Mononuclear cell (primary cell): Measurements from ENCODE around the gene HTR7. TPM values are rescaled to one million over a fixed set of nuclear protein-coding genes. Genes with fewer than 3 reads are reported as not detected.
"Not testable (repeated sequence)": the region's sequence is repeated elsewhere in the genome, so short reads cannot be mapped to it uniquely, and the experiment has no call there.

ENCODE experiments used
- H3K27me3 ChIP-seq: 2 replicates; pipeline ENCODE4 v1.6.0; 2011; ENCODE audit warnings: low read length, control low read depth; ENCODE audit not compliant: insufficient read depth
- H3K4me1 ChIP-seq: 2 replicates; pipeline ENCODE4 v1.5.1; 2011; ENCODE audit warnings: mild to moderate bottlenecking, low read length, control low read depth; ENCODE audit not compliant: insufficient read depth
- H3K4me3 ChIP-seq: 2 replicates; pipeline ENCODE4 v1.5.1; 2011; ENCODE audit warnings: mild to moderate bottlenecking, low read length, moderate library complexity
- H3K9me3 ChIP-seq: 2 replicates; pipeline ENCODE4 v1.5.1; 2011; ENCODE audit warnings: low read depth, mild to moderate bottlenecking, control low read depth, low read length
- total RNA-seq: library from RNA; depleted of rRNA; stranded (reverse); fragments of >200 nt; gene quantifications from one replicate; pipeline ENCODE4 v1.2.3, GENCODE V29; 2012

The HTR7 gene
- total RNA-seq, 1 donor = 2.1 TPM

- Histone ChIP-seq H3K4me3 (no peak overlapping the region), H3K27me3 (no peaks in the 10 kb centered on the region), H3K9me3 (no peaks in the 10 kb centered on the region), H3K4me1 (no peaks in the 10 kb centered on the region)
Measured at GRCh38 chr10:90837486-90837885, 20.4 kb downstream of the HTR7 start.

DNA sequence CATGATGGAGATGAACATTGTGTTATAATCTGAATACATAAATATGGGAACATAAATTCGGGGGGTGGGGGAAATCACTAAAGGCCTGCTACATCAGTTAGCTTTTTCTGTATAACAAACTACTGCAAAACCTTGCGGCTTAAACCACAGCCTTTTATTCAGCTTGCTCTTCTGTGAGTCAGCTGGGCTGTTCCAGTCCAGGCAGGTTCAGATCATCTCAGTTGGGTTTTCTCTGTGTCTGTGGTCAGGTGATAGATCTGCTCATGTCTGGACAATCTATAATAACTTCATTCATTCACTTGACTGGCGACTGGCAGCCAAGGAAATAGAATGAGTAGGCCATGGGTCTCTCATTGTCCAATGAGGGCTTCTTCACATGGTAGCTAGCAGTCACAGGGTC is 23.5 kb downstream of the HTR7 start:
- Histone ChIP-seq H3K27me3 (no peaks in the 10 kb centered on the region), H3K9me3 (no peaks in the 10 kb centered on the region), H3K4me1 (no peaks in the 10 kb centered on the region), H3K4me3 (no peak overlapping the region)

GRCh38 chr10:90832111-90832510 is 25.7 kb downstream of the HTR7 start:
- peaks cover 3% of the 10 kb centered on the region for H3K27me3 ChIP-seq
- H3K9me3 ChIP-seq = no peaks in the 10 kb centered on the region
- H3K4me1 ChIP-seq = no peaks in the 10 kb centered on the region
- H3K4me3 ChIP-seq = no peak overlapping the region

DNA sequence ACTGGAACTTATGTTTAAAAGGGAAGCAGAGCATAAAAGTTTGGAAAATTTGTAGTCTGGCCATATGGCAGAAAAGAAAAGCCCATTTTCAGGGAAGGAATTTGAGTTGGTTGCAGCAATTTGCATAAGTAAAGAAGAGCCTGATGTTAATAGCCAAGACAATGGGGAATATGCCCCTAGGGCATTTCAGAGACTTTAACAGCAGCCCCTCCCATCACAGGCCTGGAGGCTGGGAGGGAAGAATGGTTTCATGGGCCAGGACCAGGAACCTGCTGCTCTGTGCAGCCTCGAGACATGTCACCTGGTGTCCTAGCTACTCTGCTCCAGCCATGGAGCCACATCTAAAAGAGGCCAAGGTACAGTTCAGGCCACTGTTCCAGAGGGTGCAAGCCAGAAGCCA is 35.3 kb downstream of the HTR7 start:
- peaks cover 4% of the 10 kb centered on the region for H3K27me3 ChIP-seq
- no peaks in the 10 kb centered on the region for H3K9me3 ChIP-seq
- no peak overlapping the region for H3K4me3 ChIP-seq
- no peaks in the 10 kb centered on the region for H3K4me1 ChIP-seq

- not testable (repeated sequence) for H3K4me1 ChIP-seq, H3K9me3 ChIP-seq, H3K27me3 ChIP-seq, H3K4me3 ChIP-seq
Measured at GRCh38 chr10:90821864-90822263, 36.0 kb downstream of the HTR7 start.

- Histone ChIP-seq H3K9me3 (no peaks in the 10 kb centered on the region), H3K4me3 (no peak overlapping the region)
Measured at GRCh38 chr10:90819911-90820310, 37.9 kb downstream of the HTR7 start.

GRCh38 chr10:90818736-90819135 is 39.1 kb downstream of the HTR7 start:
- peaks cover 5% of the 10 kb centered on the region for H3K4me1 ChIP-seq
- H3K27me3 ChIP-seq = no peaks in the 10 kb centered on the region
- H3K9me3 ChIP-seq = no peaks in the 10 kb centered on the region
- no peak overlapping the region for H3K4me3 ChIP-seq

More at GRCh38 chr10:90819911-90820310, 37.9 kb downstream of the HTR7 start:
- no peaks in the 10 kb centered on the region for H3K27me3 ChIP-seq
- H3K4me1 ChIP-seq = peaks cover 5% of the 10 kb centered on the region

DNA sequence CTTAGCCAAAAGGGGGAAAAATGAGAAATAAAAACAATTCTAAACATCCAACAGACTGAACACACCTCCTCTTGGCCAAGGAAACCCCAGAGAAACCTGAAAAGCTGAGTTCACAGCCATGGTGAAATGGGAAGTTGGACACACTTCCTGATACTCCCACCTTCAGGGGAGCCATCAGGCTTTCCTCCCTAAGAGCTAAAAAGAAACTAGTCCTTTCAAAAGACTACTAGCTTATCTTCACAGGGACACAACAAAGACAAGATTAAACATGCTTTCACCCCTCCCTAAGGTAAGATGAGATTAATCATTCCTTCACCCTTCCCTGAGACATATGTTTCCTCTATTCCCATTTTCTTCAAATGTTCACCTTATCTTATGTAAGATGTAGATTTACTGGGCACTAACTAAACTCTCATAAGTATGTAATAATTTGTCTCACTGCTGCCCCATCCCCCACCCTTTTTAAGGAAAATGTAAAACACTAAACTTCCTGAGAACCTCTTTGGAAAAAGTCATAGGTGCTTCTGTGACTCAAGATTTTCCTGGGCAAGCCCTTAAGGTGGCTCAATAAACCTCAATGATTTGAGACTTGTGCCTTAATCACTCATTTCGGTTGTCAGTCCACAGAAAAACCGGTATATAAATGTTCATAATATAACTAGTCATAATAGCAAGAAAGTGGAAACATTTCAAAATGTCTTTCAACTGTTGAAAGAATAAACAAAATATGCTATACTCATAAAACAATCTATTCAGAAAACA is 40.5 kb downstream of the HTR7 start:
- Histone ChIP-seq H3K27me3 (no peaks in the 10 kb centered on the region), H3K4me1 (peaks cover 5% of the 10 kb centered on the region), H3K9me3 (no peaks in the 10 kb centered on the region), H3K4me3 (no peak overlapping the region)

DNA sequence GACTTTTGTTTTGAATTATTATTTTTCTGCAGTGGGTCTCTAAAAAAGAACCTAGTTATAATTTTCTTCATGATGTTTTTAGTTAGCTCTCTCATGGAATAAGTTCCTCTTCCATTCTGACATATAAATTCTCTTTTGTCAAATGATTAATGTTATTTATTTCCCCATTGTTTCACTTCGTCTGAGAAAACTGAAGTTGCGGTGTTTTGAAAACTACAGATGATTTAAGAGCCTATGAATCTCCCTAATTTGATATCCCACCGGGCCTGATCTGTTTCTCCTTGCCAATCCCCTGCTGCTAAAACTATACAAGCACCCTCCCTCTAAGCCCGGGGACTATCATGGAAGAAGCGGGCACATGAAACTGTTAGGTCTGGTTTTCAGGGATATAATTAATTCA is 41.4 kb downstream of the HTR7 start:
- Histone ChIP-seq H3K4me3 (no peak overlapping the region), H3K9me3 (no peaks in the 10 kb centered on the region), H3K4me1 (peaks cover 5% of the 10 kb centered on the region), H3K27me3 (no peaks in the 10 kb centered on the region)

DNA sequence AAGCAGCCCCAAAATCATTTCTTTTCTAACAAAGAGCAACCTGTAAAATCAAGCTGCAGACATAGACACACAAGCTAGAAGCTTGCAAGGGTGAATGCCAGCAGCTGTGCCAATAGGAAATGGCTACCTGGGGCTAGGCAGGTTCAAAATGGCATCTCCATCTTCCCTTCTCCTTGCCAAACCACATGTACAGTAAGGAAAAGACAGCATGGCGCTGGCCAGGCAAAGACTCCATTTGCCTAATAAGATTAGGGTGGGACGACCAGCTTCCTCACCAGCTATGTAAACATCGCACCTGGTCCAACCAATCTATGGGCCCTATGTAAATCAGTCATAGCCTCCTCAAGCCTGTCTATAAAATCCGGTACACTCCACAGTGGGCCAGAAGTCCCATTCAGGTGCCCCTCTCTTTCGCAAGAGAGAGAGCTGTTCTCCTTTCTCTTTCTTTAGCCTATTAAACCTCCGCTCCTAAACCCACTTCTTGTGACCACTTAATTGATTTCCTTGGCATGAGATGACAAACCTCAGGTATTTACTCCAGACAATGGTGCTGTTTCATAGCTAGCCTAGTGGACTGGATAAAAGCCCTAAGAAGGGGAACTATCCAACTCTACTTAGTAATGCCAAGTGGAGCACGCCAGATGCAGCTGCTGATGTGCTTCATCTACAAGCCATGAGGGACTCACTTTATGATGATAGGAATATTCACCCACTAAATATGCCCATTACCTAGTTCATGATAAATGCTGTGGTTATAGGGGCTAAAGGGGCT is 44.1 kb downstream of the HTR7 start:
- Histone ChIP-seq H3K9me3 (no peaks in the 10 kb centered on the region), H3K4me3 (no peak overlapping the region), H3K27me3 (no peaks in the 10 kb centered on the region), H3K4me1 (peaks cover 5% of the 10 kb centered on the region)

DNA sequence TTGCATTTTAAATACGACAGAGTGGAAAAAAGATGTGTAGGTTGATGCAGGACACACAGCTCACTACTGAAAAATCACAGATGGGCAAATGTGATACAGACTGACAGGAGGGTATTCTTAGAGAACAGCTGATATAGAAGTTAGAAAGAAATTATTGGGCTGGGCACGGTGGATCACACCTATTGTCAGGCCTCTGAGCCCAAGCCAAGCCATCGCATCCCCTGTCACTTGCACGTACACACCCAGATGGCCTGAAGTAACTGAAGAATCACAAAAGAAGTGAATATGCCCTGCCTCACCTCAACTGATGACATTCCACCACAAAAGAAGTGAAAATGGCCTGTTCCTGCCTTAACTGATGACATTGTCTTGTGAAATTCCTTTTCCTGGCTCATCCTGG is 50.7 kb downstream of the HTR7 start:
- not testable (repeated sequence) for H3K27me3 ChIP-seq, H3K4me3 ChIP-seq, H3K9me3 ChIP-seq, H3K4me1 ChIP-seq

- Histone ChIP-seq H3K27me3 (no peaks in the 10 kb centered on the region), H3K9me3 (no peaks in the 10 kb centered on the region), H3K4me1 (no peaks in the 10 kb centered on the region), H3K4me3 (no peak overlapping the region)
Measured at GRCh38 chr10:90806677-90807076, 51.2 kb downstream of the HTR7 start.

- Histone ChIP-seq H3K27me3 (no peaks in the 10 kb centered on the region), H3K4me3 (no peak overlapping the region), H3K4me1 (no peaks in the 10 kb centered on the region), H3K9me3 (no peaks in the 10 kb centered on the region)
Measured at GRCh38 chr10:90805206-90805605, 52.6 kb downstream of the HTR7 start.

DNA sequence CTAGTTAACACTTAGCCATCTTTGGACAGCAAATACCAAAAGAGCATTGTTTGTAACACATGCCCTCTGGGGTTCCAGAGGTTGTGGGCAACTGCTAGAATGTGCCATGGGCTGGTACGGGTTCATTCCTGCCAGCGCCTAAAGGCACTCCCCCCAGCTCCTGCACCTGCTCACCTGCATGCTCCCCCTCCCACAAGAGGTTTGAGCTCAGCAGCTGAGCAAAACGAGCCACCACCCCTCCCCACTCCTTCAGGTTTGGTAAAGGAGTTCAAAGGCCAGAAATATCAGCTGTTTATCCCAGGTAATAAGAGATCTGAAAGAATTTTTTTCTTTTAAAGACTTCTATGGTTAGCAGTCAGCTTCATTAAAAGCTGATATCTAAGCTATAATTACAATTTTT is 53.5 kb downstream of the HTR7 start:
- no peaks in the 10 kb centered on the region for H3K4me1 ChIP-seq
- H3K4me3 ChIP-seq = no peak overlapping the region
- no peaks in the 10 kb centered on the region for H3K9me3 ChIP-seq
- H3K27me3 ChIP-seq = no peaks in the 10 kb centered on the region

DNA sequence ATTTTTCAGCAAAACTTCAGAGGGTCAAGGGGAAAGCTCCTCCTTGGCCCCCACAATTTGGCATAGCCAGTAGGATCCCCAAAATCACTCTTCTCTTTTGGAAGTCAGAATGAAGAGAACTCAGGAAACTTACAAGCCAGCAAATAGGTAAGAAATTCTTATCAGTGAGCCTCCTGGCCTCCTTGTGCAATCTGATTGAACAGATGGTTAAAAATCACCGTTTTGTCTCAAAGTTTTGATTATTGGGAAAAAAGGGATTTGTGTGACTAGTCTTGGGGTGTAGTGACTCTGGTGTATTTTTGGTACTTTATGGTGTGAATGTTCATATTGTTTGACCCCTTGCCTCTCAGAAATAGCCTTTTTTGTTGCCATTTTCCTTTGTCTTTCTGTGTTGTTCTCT is 56.2 kb downstream of the HTR7 start:
- no peaks in the 10 kb centered on the region for H3K27me3 ChIP-seq
- H3K9me3 ChIP-seq = no peaks in the 10 kb centered on the region
- no peak overlapping the region for H3K4me3 ChIP-seq
- no peaks in the 10 kb centered on the region for H3K4me1 ChIP-seq
